Activated T-helper 1 cell treated with anti-CD3 and anti-CD28 coated beads, Interleukin-12 subunit alpha, Interleukin-12 subunit beta, Interleukin-2, Interleukin-4 antibody, amounts not matched to agents 30 ng/mL and 10 ng/mL and 1 ng/mL, durations not matched to agents 14 hours and 24 hours and 36 hours (primary cell): Measurements from ENCODE around the gene OOSP1. TPM values are rescaled to one million over a fixed set of nuclear protein-coding genes. Genes with fewer than 3 reads are reported as not detected.

ENCODE experiments used
- DNase-seq: peaks from one replicate; pipeline ENCODE4 v3.0.0; 2021; ENCODE audit warnings: low spot score
- H3K27ac Mint-ChIP-seq: one replicate; pipeline ENCODE4 v1.8.0; 2021; ENCODE audit warnings: mild to moderate bottlenecking, mixed read lengths
- H3K27me3 Mint-ChIP-seq: one replicate; pipeline ENCODE4 v1.8.0; 2022; ENCODE audit warnings: mild to moderate bottlenecking, moderate library complexity, mixed read lengths; ENCODE audit not compliant: insufficient read depth
- H3K36me3 Mint-ChIP-seq: one replicate; pipeline ENCODE4 v1.8.0; 2021; ENCODE audit warnings: low read depth, mixed read lengths
- H3K4me1 Mint-ChIP-seq: one replicate; pipeline ENCODE4 v1.8.0; 2021; ENCODE audit warnings: low read depth, mixed read lengths
- H3K4me3 Mint-ChIP-seq: one replicate; pipeline ENCODE4 v1.8.0; 2021; ENCODE audit warnings: mild to moderate bottlenecking, moderate library complexity, mixed read lengths
- H3K9me3 Mint-ChIP-seq: one replicate; pipeline ENCODE4 v1.8.0; 2021; ENCODE audit warnings: mixed read lengths
- intact Hi-C: fragments of 100-400 bp; cut with micrococcal nuclease; formaldehyde crosslinking; loops from one replicate; pipeline ENCODE4 v1.15.1; 2024
- total RNA-seq: library from RNA; stranded (reverse); gene quantifications from 2 replicates; pipeline ENCODE4 v1.2.3, GENCODE V29; 2022

OOSP1 gene
- total RNA-seq, 1 donor from 2014 or later: not detected

DNA sequence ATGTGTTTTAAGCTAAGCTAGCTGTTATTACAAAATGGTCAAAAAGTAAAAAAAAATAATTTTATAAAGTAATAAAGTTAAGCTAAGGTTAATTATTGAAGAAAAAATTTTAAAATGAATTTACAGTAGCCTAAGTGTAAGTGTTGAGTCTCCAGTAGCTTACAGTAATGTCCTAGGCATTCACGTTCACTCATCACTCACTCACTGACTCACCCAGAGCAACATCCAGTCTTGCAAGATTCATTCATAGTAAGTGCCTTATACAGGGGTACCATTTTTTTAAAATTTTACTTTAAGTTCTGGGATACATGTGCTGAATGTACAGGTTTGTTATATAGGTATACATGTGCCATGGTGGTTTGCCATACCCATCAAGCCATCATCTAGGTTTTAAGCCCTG lies 67.1 kb downstream of the OOSP1 start:
- Mint-ChIP-seq H3K27me3 (no peaks in the 10 kb centered on the region), H3K4me3 (no peak overlapping the region), H3K4me1 (no peaks in the 10 kb centered on the region), H3K9me3 (no peaks in the 10 kb centered on the region), H3K36me3 (no peaks in the 10 kb centered on the region), H3K27ac (no peak overlapping the region)
- intact Hi-C loops: no loop called here
- no peak for DNase-seq

Other genes starting within 250 kb of the OOSP1 start
- not detected in 2 replicates for gene OR10V1, start 224.6 kb upstream of the OOSP1 start, total RNA-seq
- gene STX3, start 183.1 kb upstream of the OOSP1 start, total RNA-seq: 26.2 and 28.4 TPM in 2 replicates
- gene MRPL16, start 127.7 kb upstream of the OOSP1 start, total RNA-seq: 88.3 and 93.9 TPM in 2 replicates
- gene CBLIF, start 92.9 kb upstream of the OOSP1 start, total RNA-seq: not detected in 2 replicates
- not detected in 2 replicates for gene TCN1, start 71.9 kb upstream of the OOSP1 start, total RNA-seq
- gene OOSP3, start 59.6 kb upstream of the OOSP1 start, total RNA-seq: not detected in 2 replicates
- gene OOSP4A, start 25.6 kb downstream of the OOSP1 start, total RNA-seq: not detected in 2 replicates
- gene OOSP4B, start 78.7 kb downstream of the OOSP1 start, total RNA-seq: not detected in 2 replicates
- gene OOSP2, start 102.0 kb downstream of the OOSP1 start, total RNA-seq: not detected in 2 replicates
- not detected in 2 replicates for gene MS4A3, start 118.2 kb downstream of the OOSP1 start, total RNA-seq
- not detected in 2 replicates for gene MS4A2, start 150.2 kb downstream of the OOSP1 start, total RNA-seq
- gene MS4A6A, start 244.7 kb downstream of the OOSP1 start, total RNA-seq: not detected in 2 replicates